GM12873 (cell line): ENCODE data around the gene TUFT1.

Experiments used
- CTCF ChIP-seq: IDR thresholded peaks from 2 replicates; pipeline ENCODE4 v1.5.1; 2012; ENCODE audit warnings: low read depth, mild to moderate bottlenecking, moderate library complexity, low read length, control low read depth; ENCODE audit not compliant: insufficient read depth; ENCODE audit errors: missing control alignments

The TUFT1 gene

GRCh38 chr1:151613282-151613780 is 73.2 kb downstream of the TUFT1 start:
- no peak for TF ChIP-seq CTCF

- no peak for TF ChIP-seq CTCF
Measured at GRCh38 chr1:151615711-151616504, 75.8 kb downstream of the TUFT1 start.

- no peak for TF ChIP-seq CTCF
Measured at GRCh38 chr1:151616505-151616849, 76.4 kb downstream of the TUFT1 start.

GRCh38 chr1:151618003-151618402 is 77.9 kb downstream of the TUFT1 start:
- no peak for TF ChIP-seq CTCF

- no peak for TF ChIP-seq CTCF
Measured at GRCh38 chr1:151618470-151618869, 78.4 kb downstream of the TUFT1 start.

- no peak for TF ChIP-seq CTCF
Measured at GRCh38 chr1:151619489-151620093, 79.5 kb downstream of the TUFT1 start.

- no peak for TF ChIP-seq CTCF
Measured at GRCh38 chr1:151620286-151620685, 80.2 kb downstream of the TUFT1 start.
